IMR-90 (cell line): ENCODE results near the gene SRP9. TPM values are rescaled to one million over a fixed set of nuclear protein-coding genes. Genes with fewer than 3 reads are reported as not detected.

Experiments
- ATAC-seq: fragments of 200-7000 bp; cut with Tn5 transposase; 2 replicates; pipeline ENCODE4 v1.9.1; 2020; ENCODE audit warnings: low read depth, mild to moderate bottlenecking, moderate library complexity
- BruUV-seq: library from RNA; stranded (reverse); fragments of 400-500 nt; replicated peaks from 2 replicates; lab custom pipeline; 2021; lab: Mats Ljungman, UMichigan
- CTCF ChIA-PET: fragments of 300-600 bp; formaldehyde crosslinking; extraction: SDS; loops from one replicate; lab custom pipeline; 2021; ENCODE audit warnings: antibody characterized with exemption; lab: Yijun Ruan, JAX
- POLR2A ChIA-PET: fragments of 300-600 bp; sonication (Branson Sonifier 250); formaldehyde crosslinking; loops from one replicate; lab custom pipeline; 2022; ENCODE audit warnings: antibody characterized with exemption; ENCODE audit not compliant: unreplicated experiment; lab: Charles Lee
- DNase-seq: peaks from one replicate; pipeline ENCODE4 v3.0.0; 2013
- H2AFZ ChIP-seq: replicated peaks from 2 replicates; pipeline ENCODE3; 2013; ENCODE audit warnings: low read length, mild to moderate bottlenecking; ENCODE audit not compliant: poor library complexity
- H2AK5ac ChIP-seq: 2 replicates; pipeline ENCODE4 v1.6.1; 2013; ENCODE audit warnings: low read depth, low read length, inconsistent platforms
- H2AK9ac ChIP-seq: replicated peaks from 2 replicates; pipeline ENCODE3; 2013; ENCODE audit warnings: mild to moderate bottlenecking, low read depth, low read length, moderate library complexity; ENCODE audit not compliant: poor library complexity
- H2BK120ac ChIP-seq: 2 replicates; pipeline ENCODE4 v1.6.1; 2013; ENCODE audit warnings: low read depth, low read length, inconsistent platforms
- H2BK15ac ChIP-seq: 3 replicates; pipeline ENCODE4 v1.6.1; 2013; ENCODE audit warnings: low read depth, low read length, inconsistent platforms
- H2BK20ac ChIP-seq: 2 replicates; pipeline ENCODE4 v1.6.1; 2013; ENCODE audit warnings: low read depth, mild to moderate bottlenecking, inconsistent platforms, low read length, moderate library complexity
- H2BK5ac ChIP-seq: 2 replicates; pipeline ENCODE4 v1.6.1; 2013; ENCODE audit warnings: mild to moderate bottlenecking, low read depth, low read length, inconsistent platforms; ENCODE audit not compliant: poor library complexity, severe bottlenecking
- H3K14ac ChIP-seq: replicated peaks from 2 replicates; pipeline ENCODE4 v1.6.1; 2013; ENCODE audit warnings: low read depth, low read length, inconsistent platforms
- H3K18ac ChIP-seq: 2 replicates; pipeline ENCODE4 v1.6.1; 2013; ENCODE audit warnings: low read depth, low read length, control low read depth
- H3K23ac ChIP-seq: 2 replicates; pipeline ENCODE4 v1.6.1; 2013; ENCODE audit warnings: low read depth, low read length, inconsistent platforms
- H3K27ac ChIP-seq: 2 replicates; pipeline ENCODE4 v1.5.1; 2013; ENCODE audit warnings: mild to moderate bottlenecking, control low read depth, low read length; ENCODE audit not compliant: insufficient read depth
- H3K27me3 ChIP-seq: 2 replicates; pipeline ENCODE4 v1.6.1; 2013; ENCODE audit warnings: low read length; ENCODE audit not compliant: control insufficient read depth, insufficient read depth
- H3K36me3 ChIP-seq: 2 replicates; pipeline ENCODE4 v1.6.1; 2013; ENCODE audit warnings: low read length, mixed read lengths; ENCODE audit not compliant: control insufficient read depth, insufficient read depth
- H3K4ac ChIP-seq: 2 replicates; pipeline ENCODE4 v1.6.1; 2013; ENCODE audit warnings: low read depth, low read length, inconsistent platforms
- H3K4me1 ChIP-seq: 2 replicates; pipeline ENCODE4 v1.6.1; 2013; ENCODE audit warnings: low read length, mixed read lengths; ENCODE audit not compliant: control insufficient read depth, insufficient read depth
- H3K4me2 ChIP-seq: 2 replicates; pipeline ENCODE4 v1.6.1; 2013; ENCODE audit warnings: low read depth, mild to moderate bottlenecking, control low read depth, low read length, moderate library complexity
- H3K4me3 ChIP-seq: 2 replicates; pipeline ENCODE4 v1.5.1; 2013; ENCODE audit warnings: low read depth, mild to moderate bottlenecking, control low read depth, low read length, moderate library complexity; ENCODE audit not compliant: insufficient read depth
- H3K56ac ChIP-seq: 2 replicates; pipeline ENCODE4 v1.6.1; 2013; ENCODE audit warnings: low read length, inconsistent platforms; ENCODE audit not compliant: insufficient read depth; ENCODE audit errors: extremely low read depth
- H3K79me1 ChIP-seq, 2 experiments: 2 replicates each; pipeline ENCODE4 v1.6.1; 2013; ENCODE audit warnings: low read length in 2 of 2, inconsistent platforms in 1 of 2, low read depth in 1 of 2
- H3K9ac ChIP-seq: 2 replicates; pipeline ENCODE4 v1.6.1; 2013; ENCODE audit warnings: low read depth, low read length, control low read depth
- H3K9me1 ChIP-seq: 2 replicates; pipeline ENCODE4 v1.6.1; 2013; ENCODE audit warnings: low read length, inconsistent platforms; ENCODE audit not compliant: insufficient read depth
- H3K9me3 ChIP-seq: 2 replicates; pipeline ENCODE4 v1.6.1; 2013; ENCODE audit warnings: low read length; ENCODE audit not compliant: control insufficient read depth, insufficient read depth
- H4K20me1 ChIP-seq: 2 replicates; pipeline ENCODE4 v1.6.1; 2013; ENCODE audit warnings: low read length, inconsistent platforms; ENCODE audit not compliant: insufficient read depth
- H4K5ac ChIP-seq: 2 replicates; pipeline ENCODE4 v1.6.1; 2013; ENCODE audit warnings: mild to moderate bottlenecking, low read depth, low read length, control low read depth
- H4K8ac ChIP-seq, 2 experiments: 2 replicates each; pipeline ENCODE4 v1.6.1; 2013; ENCODE audit warnings: low read depth in 2 of 2, low read length in 2 of 2, control low read depth in 1 of 2, inconsistent platforms in 1 of 2
- H4K91ac ChIP-seq: 2 replicates; pipeline ENCODE4 v1.6.1; 2013; ENCODE audit warnings: low read depth, low read length, inconsistent platforms; ENCODE audit not compliant: insufficient read depth
- BHLHE40 ChIP-seq: fragments of 150-350 bp; IDR thresholded peaks from 2 replicates; pipeline ENCODE4 v1.6.1; 2016; ENCODE audit warnings: mild to moderate bottlenecking, low read depth, low read length
- CEBPB ChIP-seq: IDR thresholded peaks from 2 replicates; pipeline ENCODE4 v1.6.1; 2012; ENCODE audit warnings: low read depth, low read length, improper control_type of control experiment
- CHD1 ChIP-seq: IDR thresholded peaks from 2 replicates; pipeline ENCODE4 v1.6.1; 2012; ENCODE audit warnings: low read depth, low read length, improper control_type of control experiment
- CTCF ChIP-seq: conservative IDR thresholded peaks from 2 replicates; pipeline ENCODE4 v1.5.1; 2012; ENCODE audit warnings: mild to moderate bottlenecking, low read depth, low read length, improper control_type of control experiment
- ELK1 ChIP-seq: fragments of 150-350 bp; IDR thresholded peaks from 2 replicates; pipeline ENCODE4 v1.6.1; 2016; ENCODE audit warnings: low read depth, mild to moderate bottlenecking, low read length, moderate library complexity, borderline replicate concordance
- MAFK ChIP-seq: IDR thresholded peaks from 2 replicates; pipeline ENCODE4 v1.6.1; 2012; ENCODE audit warnings: low read depth, low read length, improper control_type of control experiment
- MAZ ChIP-seq: IDR thresholded peaks from 2 replicates; pipeline ENCODE4 v1.6.1; 2012; ENCODE audit warnings: low read depth, mild to moderate bottlenecking, low read length, improper control_type of control experiment, moderate library complexity, borderline replicate concordance
- MXI1 ChIP-seq: IDR thresholded peaks from 2 replicates; pipeline ENCODE4 v1.6.1; 2012; ENCODE audit warnings: low read depth, mild to moderate bottlenecking, low read length, moderate library complexity, borderline replicate concordance
- RCOR1 ChIP-seq: IDR thresholded peaks from 2 replicates; pipeline ENCODE4 v1.6.1; 2012; ENCODE audit warnings: mild to moderate bottlenecking, low read length, improper control_type of control experiment; ENCODE audit not compliant: insufficient replicate concordance
- RFX5 ChIP-seq: IDR thresholded peaks from 2 replicates; pipeline ENCODE4 v1.8.0; 2012; ENCODE audit warnings: low read depth, mild to moderate bottlenecking, low read length, moderate library complexity
- SMC3 ChIP-seq: fragments of 150-350 bp; IDR thresholded peaks from 2 replicates; pipeline ENCODE4 v1.6.1; 2016; ENCODE audit warnings: low read depth, mild to moderate bottlenecking, antibody characterized with exemption, low read length, moderate library complexity
- USF2 ChIP-seq: fragments of 150-350 bp; IDR thresholded peaks from 2 replicates; pipeline ENCODE4 v1.6.1; 2017; ENCODE audit warnings: mild to moderate bottlenecking, antibody characterized with exemption, low read length, low read depth
- WGBS, 2 experiments: methylation state at CpG; one replicate each; pipeline versions ENCODE4 v1.1.5 to v1.1.7; 2013; ENCODE audit warnings: missing lambda C conversion rate in 2 of 2; ENCODE audit not compliant: insufficient read length in 1 of 2; ENCODE audit errors: extremely low coverage in 2 of 2; 5-methylcytosine and 5-hydroxymethylcytosine counted together
- dilution Hi-C: fragments of 300-500 bp; cut with HindIII; formaldehyde crosslinking; loops from one replicate; pipeline ENCODE4 v1.14.3; 2018; ENCODE audit warnings: low sequenced_read_pairs; ENCODE audit not compliant: unreplicated experiment
- in situ Hi-C: fragments of 300-500 bp; cut with MboI; formaldehyde crosslinking; loops from 3 replicates; pipeline ENCODE4 v1.14.3; 2019; ENCODE audit warnings: low sequenced_read_pairs, inconsistent platforms, mixed read lengths
- intact Hi-C: fragments of 100-400 bp; cut with micrococcal nuclease; formaldehyde crosslinking; loops from 2 replicates; pipeline ENCODE4 v1.10.0; 2022
- polyA plus RNA-seq, 3 experiments: library from polyadenylated mRNA; depleted of rRNA; stranded (reverse); fragments of >200 nt; gene quantifications; 2 replicates each; pipeline ENCODE4 v1.2.3, GENCODE V29; 2012; ENCODE audit warnings: low replicate concordance in 1 of 3
- total RNA-seq: library from RNA; depleted of rRNA; stranded (reverse); fragments of >200 nt; gene quantifications from 2 replicates; pipeline ENCODE4 v1.2.3, GENCODE V29; 2012

Gene SRP9
- total and polyA plus RNA-seq, 2 of the 4 experiments (the other 2 are of a cell fraction), result 230 to 295 TPM

DNA sequence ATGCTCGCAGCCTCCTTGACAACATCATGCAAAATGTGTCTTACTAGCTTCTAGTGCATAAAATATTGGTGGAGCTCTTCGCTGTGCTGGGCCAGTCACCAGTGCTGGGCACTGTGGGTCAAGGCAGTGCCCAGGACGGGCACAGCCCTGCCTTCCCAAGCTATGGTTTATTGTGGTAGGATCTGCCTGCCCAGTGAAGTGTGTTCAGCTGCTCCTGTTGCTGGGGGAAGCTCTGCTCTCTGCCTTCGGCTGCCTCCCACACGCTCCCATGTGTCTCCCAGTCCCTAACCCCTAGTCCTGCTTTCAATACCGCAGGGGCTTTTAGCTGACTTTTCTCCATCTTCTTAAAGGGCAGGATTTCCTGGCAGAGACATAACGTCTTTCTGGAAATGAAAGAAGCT is 48.0 kb downstream of the SRP9 start:
- peaks cover 4% of the 10 kb centered on the region for H3K36me3 ChIP-seq
- H2BK20ac ChIP-seq, result no peak overlapping the region
- H4K5ac ChIP-seq, result no peak overlapping the region
- H3K4ac ChIP-seq, result no peak overlapping the region
- no peak overlapping the region for H2BK120ac ChIP-seq
- no peak overlapping the region for H3K56ac ChIP-seq
- DNase-seq (no peak), ATAC-seq (no peak)
- no peak overlapping the region for H3K14ac ChIP-seq
- H3K9ac ChIP-seq, result no peak overlapping the region
- in situ Hi-C loops, result no loop called here
- TF ChIP-seq MXI1 (no peak), BHLHE40 (no peak), ELK1 (no peak), CEBPB (no peak), USF2 (no peak), RCOR1 (no peak), MAZ (no peak), CTCF (no peak), CHD1 (no peak), RFX5 (no peak), SMC3 (no peak), MAFK (no peak)
- POLR2A ChIA-PET, result no interaction called here
- no peak overlapping the region for H3K4me2 ChIP-seq
- no peaks in the 10 kb centered on the region; the same call in 1 of the 2 replicates for H4K20me1 ChIP-seq
- H3K79me1 ChIP-seq, result 0 out of 4 replicates have a peak, but pooled peaks cover 0 to 2% of the 10 kb centered on the region in 2 experiments
- WGBS, 2 experiments, result no CpG with 5 or more reads among the region's 7 CpGs
- no peak overlapping the region for H4K8ac ChIP-seq
- H2AK9ac ChIP-seq, result no peak overlapping the region
- no peak overlapping the region for H3K18ac ChIP-seq
- H3K9me3 ChIP-seq, result no peaks in the 10 kb centered on the region
- H2AK5ac ChIP-seq, result no peak overlapping the region
- no peak overlapping the region for H2BK15ac ChIP-seq
- H2BK5ac ChIP-seq, result no peak overlapping the region
- dilution Hi-C loops, result no loop called here
- 0 out of 2 replicates have a peak, but pooled peaks cover 5% of the 10 kb centered on the region for H3K9me1 ChIP-seq
- CTCF ChIA-PET, result no interaction called here
- H3K4me3 ChIP-seq, result no peak overlapping the region
- no peak overlapping the region for H4K91ac ChIP-seq
- H3K27me3 ChIP-seq, result no peaks in the 10 kb centered on the region
- H2AFZ ChIP-seq, result no peak overlapping the region
- BruUV-seq, result no TSS peak
- intact Hi-C loops, result no loop called here
- no peak overlapping the region for H3K23ac ChIP-seq
- H3K27ac ChIP-seq, result no peak overlapping the region
- peaks cover 2% of the 10 kb centered on the region; the same call in 1 of the 2 replicates for H3K4me1 ChIP-seq
